ENCODE data around the gene CEL.
"Not testable (repeated sequence)": the region's sequence is repeated elsewhere in the genome, so short reads cannot be mapped to it uniquely, and the experiment has no call there.

The CEL gene

DNA sequence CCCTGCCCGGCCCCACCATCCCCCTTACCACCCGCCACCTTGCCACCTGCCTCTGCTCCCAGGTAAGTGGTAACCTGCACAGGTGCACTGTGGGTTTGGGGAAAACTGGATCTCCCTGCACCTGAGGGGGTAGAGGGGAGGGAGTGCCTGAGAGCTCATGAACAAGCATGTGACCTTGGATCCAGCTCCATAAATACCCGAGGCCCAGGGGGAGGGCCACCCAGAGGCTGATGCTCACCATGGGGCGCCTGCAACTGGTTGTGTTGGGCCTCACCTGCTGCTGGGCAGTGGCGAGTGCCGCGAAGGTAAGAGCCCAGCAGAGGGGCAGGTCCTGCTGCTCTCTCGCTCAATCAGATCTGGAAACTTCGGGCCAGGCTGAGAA lies at the start of gene CEL:
Gene CEL, plus strand, starts transcription at position 218 of the 382 bp plus-strand sequence. Its CDS starts 22 bp downstream, at position 240.
- DNase-seq: not testable (repeated sequence)

DNA sequence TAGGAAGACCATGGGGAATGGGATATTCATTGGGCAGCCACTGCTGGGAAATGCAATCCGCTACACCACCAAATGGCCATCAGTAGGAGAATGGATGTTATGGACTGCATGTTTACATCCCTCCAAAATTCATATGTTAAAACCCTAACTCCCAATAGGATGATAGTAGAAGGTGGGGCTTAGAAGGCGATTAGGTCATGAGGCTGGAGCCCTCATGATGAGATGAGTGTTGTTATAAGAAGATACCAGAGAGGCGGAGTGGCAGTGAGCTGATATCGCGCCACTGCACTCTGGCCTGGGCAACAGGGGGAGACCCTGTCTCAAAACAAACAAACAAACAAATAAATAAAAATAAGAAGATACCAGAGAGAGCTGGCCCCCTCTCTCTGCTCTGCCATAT lies 47.1 kb upstream of the CEL start:
- no peak for DNase-seq

DNA sequence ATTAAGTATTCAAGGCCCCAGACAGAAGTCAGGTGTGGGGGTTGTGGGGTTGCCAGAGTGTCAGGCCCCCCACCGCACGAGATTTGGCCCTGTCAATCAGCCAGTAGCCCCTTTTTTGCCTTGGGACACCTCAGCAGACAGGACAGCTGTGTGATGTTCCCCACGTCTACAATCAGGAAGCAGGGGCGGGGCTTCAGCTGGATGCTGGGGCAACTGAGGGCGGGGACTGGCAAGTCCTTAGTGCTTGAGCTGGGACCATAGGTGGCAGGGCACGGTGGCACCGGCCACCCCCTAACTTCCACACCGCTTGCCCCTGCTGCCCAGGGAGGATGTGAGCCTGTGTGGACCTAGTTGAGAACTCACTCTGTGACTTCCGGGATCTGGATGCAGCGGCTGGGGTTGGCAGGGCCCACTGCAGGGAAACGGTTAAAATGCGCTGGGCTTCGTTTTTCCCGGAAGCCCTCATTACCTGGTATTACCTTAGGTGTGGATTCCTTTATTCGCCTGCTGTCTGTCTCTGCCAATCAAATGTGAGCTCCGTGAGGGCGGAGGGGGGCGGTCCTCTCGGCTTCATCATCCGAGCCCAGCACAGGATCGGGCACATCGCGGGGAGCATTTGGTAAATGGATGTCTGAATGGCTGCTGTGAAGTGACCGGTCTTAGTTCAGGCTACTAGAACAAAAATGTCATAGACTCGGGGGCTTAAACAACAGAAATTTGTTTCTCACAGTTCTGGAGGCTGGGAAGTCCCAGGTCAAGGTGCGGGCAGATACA lies 38.5 kb upstream of the CEL start:
- no peak for DNase-seq

DNA sequence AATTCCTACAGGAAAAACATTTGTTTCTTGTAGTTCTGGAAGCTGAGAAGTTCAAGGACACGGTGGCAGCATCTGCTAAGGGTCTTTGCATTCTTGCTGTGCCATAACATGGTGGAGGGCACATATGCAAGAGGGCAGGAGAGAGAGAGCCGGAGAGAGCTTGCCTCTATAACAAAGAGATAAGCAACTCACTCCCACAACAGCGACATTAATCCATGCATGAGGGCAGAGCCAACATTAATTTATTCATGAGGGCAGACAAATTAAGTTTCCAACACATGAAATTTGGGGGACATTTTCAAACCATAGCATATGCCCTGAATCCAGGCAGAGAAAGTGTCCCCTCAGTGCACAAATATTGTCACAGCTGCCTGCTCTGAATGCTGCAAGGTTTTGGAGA lies 35.4 kb upstream of the CEL start:
- no peak for DNase-seq

DNA sequence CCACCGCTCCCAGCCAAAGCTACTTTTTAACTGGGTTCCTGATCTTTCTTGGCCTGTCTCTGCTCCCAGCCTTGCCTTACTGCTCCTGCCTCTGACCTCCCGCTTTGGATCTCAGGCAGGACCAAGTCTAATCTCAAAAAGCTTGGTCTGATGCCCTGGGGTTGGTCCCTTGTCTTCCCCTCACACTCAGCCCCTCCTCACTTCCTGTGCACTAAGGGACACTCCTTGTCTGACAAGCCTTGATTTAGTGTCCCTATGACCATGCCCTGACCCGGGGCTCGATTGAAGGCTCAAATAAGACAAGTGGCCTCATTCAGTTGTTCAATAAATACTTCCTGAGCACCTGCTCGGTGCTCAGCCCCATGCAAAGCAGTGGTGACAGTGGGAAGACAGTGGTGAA lies 34.6 kb upstream of the CEL start:
- no peak for DNase-seq

DNA sequence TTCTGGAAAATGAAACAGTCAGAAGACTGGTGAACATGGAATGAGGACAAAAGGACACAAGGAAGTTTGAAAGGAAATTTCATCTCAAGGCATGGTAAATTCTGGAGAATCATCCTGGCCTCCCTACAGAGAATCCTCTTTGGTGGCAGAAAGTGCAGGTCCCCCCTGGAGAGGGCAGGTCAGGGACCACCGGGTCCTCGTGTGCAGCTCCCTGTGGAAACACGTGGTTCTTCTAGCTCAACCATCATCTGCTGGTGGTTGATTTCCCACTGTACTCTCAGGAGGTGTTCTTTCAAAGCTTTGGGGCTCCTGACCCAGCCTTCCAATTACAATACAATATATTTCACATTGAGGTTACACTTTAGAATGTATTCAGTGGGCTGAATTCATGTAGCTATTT lies 33.6 kb upstream of the CEL start:
- DNase-seq: no peak

DNA sequence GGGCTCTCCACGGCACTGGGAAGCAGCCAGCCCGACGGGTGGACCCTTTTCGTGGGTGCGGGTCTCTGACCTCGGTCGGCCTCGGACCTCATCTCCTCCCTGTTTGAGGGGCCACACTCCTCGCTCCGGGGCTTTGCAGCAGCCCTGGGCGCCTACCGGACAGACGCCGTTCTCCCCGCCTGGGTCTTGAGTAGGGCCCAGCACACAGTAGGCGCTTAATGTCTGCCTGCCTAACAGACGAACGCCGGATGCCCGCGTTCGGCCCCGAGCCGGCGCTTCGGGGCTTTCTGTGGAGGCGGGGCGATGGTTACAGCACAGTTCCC lies 31.8 kb upstream of the CEL start:
- no peak for DNase-seq

DNA sequence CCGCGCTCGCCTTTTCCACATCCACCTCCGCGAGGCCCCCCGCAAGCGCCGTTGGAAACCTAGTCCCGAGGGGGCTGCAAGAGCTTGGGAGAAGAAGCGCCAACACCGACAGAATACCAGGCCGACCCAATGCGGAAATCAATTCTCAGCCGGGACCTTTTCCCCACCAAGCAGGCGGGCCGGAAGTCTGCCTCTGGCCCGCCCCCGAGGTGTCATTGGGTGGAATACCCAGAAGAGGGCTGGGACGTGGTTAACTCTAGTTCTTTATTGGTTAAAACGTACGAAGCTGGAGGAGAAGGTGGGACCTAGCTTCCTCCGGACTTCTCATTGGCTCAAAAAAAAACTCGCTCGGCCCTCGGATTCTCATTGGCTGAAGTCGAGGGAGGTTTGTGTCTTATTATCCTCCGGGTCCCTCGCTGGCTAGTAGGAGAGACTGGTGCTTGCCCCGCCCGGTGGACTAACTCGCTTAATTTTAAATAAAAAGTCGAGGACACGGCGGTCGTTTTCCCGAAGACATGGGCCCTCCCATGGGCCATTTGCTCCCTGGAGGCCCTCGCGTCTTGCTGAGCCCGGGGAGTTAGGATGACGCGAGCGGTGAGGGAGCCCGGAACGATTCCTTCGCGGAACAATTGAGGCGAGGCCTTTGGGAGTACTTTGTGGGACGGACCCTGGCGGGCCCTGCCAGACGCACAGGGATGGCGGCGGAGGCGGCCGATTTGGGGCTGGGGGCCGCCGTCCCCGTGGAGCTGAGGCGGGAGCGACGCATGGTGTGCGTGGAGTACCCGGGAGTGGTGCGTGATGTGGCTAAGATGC lies 31.3 kb upstream of the CEL start, which contains the start of gene GTF3C5:
Gene GTF3C5, plus strand, starts transcription at position 681 of the 813 bp plus-strand sequence. Its CDS starts 15 bp downstream, at position 696.
- peak; percentile 99 for DNase-seq

DNA sequence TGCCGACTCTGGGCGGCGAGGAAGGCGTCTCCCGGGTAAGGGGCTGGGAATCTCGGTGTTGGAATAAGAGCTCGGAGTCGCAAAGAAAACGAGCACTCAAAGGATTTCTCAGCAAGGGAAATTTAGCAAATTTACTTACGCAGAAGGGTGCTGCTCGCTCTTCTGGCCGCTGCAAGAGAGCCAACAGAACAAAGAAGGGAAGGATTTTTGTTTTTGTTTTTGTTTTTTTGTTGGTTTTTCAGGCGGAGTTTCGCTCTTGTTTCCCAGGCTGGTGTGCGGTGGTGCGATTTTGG lies 30.7 kb upstream of the CEL start:
- no peak for DNase-seq

DNA sequence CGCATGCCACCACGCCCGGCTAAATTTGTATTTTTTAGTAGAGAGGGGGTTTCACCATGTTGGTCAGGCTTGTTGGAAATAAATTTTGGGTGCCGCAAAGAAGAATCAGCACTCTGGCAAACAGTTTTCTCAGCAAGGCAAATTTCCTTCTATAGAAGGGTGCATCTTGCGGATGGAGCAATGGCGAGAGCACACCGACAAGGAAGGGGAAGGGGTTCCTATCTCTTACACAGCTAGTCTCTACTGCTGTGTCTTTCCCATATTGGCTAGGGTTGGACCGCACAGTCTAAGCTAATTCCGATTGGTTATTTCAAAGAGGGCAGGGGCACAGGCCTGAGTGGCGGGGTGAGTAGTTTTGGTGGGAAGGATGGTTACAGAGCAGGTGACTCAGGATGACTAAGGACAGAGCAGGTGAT lies 30.3 kb upstream of the CEL start:
- DNase-seq: no peak

DNA sequence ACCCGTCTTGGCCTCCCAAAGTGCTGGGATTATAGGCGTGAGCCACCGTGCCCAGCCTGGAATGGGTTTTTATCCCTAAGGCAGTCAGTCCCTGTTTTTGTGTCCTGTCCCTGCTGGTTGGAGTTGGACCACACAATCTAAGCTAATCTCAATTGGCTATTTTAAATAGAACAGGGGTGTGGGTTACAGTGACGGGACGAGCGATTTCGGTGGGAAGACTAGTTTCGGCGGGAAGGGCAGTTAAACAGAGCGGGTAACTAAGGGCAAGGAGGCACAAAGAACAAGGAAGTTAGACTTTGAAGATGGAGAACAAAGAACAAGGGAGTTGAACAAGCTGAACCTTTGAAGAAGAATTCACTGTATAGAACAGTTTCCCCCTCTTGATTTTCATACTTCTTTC lies 29.6 kb upstream of the CEL start:
- DNase-seq: no peak

DNA sequence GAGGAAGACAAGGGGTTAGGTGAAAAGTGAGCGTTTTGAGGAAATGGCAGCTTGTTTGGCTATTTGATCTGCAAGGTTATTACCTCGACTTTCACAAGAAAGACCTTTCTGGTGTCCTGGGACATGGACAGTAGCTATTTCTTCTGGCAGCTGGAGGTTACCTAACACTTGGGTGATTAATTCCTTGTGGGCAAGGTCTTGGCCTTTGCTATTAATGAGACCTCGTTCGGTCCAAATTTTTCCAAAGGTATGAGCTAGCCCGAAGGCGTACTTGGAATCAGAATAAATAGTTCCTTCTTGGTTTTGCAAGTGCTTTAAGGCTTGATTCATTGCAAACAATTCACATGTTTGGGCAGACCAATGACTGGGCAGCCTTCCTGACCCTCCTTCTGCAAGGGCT lies 26.1 kb upstream of the CEL start:
- DNase-seq: no peak

DNA sequence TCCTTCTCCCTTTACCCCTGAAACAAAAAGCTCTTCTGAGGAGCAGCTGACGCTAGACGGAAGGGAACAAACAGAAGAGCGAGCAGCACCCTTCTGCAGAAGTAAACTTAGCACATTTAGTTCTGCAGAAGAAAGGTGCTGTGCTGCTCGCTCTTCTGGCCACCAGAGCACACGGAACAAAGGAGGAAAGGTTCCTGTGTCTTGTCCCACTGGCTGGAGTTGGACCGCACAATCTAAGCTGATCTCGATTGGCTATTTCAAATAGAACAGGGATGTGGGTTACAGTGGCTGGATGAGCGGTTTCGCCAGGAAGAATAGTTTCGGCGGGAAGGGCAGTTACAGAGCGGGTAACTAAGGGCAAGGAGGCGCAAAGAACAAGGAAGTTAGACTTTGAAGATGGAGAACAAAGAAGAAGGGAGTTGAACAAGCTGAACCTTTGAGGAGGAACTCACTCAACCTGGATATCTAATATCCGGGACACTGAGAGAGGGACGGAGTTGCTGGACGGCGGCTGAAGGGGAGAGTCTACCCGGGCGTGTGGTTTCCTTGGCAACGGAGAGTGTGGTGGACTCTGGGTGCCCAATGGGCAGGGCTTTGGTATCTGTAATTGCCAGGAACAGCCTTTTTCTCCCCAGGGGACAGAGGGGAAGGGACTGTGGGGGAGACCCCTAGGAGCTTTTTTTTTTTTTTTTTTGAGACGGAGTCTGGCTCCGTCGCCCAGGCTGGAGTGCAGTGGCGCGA lies 23.8 kb upstream of the CEL start:
- no peak for DNase-seq

DNA sequence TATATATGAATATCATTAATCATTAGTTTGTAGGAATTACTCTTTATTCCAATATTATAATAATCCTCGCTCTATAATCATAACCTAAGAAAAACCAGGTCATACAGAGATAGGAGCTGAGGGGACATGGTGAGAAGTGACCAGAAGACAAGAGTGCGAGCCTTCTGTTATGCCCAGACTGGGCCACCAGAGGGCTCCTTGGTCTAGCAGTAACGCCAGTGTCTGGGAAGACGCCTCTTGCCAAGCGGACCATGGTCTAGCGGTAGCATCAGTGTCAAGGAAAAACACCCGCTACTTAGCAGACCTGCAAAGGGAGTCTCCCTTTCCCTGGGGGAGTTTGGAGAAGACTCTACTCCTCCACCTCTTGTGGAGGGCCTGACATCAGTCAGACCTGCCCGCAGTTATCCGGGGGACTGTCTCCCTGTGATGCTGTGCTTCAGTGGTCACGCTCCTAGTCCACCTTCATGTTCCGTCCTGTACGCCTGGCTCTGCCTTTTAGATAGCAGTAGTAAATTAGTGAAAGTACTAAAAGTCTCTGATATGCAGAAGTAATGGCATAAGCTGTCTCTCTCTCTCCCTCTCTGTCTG lies 20.8 kb upstream of the CEL start:
- DNase-seq: peak; percentile 37

DNA sequence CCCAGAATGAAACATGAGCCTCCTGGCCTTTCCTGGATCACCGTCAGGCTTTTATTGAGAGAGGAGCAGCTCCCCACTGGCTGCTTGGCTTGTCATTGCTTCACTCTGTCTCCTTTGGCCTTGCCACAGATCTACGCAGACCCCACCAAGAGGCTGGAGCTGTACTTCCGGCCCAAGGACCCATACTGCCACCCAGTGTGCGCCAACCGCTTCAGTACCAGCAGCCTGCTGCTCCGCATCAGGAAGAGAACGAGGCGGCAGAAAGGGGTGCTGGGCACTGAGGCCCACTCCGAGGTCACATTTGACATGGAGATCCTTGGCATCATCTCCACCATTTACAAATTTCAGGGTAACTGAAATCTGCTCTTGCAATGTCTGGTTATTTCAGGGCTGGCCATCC lies 19.8 kb upstream of the CEL start:
- DNase-seq: no peak

DNA sequence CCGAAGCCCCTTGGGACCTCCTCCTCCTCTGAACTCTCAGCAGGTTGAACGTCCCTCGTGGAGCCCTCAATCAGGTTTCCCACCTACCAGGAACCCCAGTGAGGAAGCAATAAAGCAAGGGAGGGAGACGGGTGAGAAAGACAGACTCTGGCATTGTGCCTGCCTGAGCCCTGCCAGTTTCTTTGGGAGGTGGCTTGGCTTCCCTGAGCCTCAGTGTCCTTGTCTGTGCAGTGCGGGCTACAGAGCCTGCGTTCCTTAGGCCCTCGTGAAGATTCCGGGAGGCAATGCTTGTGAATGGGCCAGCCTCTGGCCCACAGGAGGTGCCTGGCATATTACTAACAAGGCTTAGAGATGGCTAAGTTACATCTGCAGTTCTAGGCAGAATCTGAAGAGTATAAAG lies 19.1 kb upstream of the CEL start:
- no peak for DNase-seq

DNA sequence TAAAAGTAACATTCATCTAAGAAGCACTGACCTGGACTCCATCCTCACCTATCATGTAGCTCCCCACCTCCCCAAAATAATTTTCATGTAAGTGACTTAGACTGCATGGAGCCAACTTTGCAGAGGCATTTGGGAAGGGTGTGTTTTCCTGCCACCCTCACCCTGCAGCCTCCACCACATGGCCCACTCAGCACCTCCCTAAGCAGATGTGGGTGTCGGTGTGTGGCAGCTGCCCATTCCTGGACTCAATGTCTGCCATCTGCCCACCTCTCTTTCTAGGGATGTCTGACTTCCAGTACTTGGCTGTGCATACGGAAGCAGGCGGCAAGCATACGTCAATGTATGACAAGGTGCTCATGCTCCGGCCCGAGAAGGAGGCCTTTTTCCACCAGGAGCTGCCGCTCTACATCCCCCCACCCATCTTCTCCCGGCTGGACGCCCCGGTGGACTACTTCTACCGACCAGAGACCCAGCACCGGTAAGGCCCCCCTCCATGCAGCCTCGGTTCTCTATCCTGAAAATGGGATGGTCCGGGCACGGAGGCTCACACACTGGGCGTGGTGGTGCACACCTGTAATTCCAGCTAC lies 18.2 kb upstream of the CEL start:
- DNase-seq: no peak

DNA sequence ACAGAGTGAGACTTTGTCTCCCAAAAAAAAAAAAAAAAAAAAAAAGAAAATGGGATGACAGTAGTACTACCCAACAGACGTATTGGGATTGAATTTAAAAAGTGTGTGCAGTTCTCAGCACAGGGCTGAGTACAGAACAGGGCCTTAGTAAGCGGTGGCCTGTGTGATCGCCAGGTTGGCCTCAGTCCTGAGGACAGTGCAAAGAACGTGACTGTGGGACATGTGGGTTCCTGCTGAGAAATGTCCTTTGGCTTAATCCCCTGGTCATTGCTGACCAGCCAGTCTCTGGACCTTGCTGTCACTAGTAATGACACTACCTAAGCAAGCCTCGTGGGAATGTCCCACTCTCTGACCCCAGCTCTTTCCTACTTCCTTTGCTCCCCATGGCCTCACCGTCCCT lies 17.7 kb upstream of the CEL start:
- DNase-seq: no peak

DNA sequence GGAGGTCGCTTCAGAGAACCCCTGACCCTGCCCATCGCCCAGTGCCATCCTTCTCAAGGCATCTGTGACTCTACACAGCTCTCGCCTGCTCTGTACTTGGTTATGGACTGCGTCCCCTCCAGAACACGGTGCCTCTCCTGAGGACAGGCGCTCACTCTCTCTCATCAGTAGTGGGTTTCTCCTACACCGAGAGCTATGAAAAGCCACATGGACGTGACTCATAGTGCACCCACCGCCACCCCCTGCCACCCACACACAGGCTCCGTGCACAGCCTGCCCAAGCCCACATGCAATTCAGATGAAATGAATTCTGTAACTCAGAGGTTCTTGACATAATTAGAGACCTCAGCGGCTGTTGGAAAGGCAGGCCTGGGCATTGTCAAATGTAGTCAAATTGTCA lies 17.1 kb upstream of the CEL start:
- no peak for DNase-seq

DNA sequence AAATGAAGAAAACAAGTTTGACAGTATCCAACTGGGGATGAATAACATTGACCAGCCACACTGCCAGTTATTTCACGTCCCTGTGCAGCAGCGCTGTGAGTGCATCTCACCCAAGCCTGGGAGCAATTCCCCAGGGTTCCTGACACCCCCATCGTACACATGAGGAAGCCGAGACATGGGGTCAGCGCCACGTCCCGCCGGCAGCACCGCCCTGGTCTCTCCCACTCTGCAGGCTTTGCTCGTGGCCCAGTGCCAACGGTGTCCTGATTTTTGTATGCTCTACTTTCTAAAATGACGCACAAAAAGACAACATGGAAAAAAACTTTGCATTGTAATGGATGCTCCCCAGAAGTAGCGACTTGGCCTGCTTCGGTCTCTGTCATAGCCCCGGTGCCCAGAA lies 16.6 kb upstream of the CEL start:
- no peak for DNase-seq

DNA sequence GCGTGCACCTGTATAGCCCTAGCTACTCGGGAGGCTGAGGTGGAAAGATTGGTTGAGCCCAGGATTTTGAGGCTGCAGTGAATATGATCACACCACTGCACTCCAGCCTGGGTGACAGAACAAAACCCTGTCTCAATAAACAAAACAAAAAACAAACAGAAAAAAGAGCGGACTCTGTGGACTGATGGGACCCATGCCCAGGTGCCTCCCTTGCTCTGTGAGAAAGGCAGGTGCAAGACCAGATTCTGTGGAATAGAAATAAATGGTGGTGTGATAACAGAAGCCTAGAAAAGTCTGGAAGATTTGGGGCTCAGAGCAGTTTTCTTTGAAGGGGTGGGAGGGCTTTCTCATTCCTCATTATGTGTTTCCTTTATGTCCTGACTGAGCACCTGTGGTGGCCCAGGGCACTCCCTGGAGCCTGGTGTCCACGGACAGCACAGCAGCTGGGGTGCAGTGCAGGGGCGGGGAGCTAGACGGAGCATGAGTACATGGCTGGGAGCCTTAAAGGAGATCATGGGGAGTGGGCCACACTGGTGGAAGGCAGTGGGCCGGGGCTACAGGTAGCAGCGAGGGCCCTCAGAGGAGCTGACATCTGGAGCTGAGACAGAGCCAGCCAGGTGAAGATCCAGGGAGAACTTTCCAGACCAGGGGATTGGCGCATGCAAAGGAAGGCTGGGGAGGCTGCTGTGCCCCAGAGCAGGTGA lies 15.4 kb upstream of the CEL start:
- no peak for DNase-seq

DNA sequence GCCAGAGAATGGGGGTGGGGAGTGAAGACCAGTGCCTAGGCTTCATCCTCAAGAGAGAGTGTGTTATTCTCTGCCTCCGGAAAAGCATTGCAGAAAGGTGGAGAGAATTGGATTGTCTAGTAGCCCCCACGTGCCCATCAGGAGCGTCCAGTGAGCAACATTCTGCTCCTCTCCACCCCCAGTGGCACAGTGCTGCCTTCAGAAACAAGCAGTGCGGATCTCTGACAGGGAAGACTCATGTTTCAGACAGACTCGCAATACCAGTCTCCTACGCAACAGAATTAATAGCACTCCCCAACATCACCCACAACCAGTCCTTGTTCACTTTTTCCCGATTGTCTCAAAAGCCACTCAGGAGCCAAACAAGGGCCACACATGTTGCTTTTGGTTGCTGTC lies 14.9 kb upstream of the CEL start:
- no peak for DNase-seq

DNA sequence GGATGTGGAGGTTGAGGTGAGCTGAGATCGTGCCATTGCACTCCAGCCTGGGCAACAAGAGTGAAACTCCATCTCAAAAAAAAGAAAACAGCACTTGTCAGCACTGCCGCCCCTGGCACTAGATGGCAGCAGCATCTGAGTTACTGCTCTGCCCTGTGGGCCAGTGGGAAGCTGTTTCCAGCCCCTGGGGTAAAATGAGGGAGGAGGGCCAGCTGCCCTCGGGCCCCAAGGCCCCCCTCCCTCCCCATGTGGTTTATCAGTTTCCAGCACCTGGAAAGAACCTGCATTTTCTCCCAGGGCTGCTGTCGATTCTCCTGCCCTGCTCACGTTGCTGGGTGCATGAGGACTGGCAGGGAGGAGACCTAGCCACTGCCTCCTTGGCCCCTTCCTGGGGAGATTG lies 13.2 kb upstream of the CEL start:
- peak; percentile 47 for DNase-seq

Measured in midbrain (tissue), 1 donor.